ENCODE data around the gene DST. TPM values are rescaled to one million over a fixed set of nuclear protein-coding genes. Genes with fewer than 3 reads are reported as not detected.

DST gene
- total RNA-seq, 4 donors from 2014 or later, result 189 to 276 (median 219) TPM

DNA sequence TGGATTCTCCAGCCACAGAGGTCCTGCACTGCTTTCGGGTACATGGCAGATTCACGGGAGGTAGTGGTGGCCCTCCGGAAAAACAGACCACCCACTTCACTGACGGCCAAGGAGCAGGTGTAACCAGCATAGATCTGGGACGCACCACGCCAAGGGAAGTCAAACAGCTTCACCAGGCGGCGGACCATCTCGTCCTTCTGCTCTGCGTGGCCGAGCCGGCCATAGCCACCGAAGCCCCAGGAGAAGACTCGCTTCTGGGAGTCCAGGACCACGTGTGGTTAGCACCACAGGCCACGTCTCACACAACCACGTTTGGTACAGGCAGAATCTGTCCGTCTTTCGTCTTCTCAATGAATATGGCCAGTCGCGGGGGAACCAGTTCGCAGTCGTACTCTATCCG is 210.5 kb downstream of the DST start:
- TF ChIP-seq, protein P1, sequence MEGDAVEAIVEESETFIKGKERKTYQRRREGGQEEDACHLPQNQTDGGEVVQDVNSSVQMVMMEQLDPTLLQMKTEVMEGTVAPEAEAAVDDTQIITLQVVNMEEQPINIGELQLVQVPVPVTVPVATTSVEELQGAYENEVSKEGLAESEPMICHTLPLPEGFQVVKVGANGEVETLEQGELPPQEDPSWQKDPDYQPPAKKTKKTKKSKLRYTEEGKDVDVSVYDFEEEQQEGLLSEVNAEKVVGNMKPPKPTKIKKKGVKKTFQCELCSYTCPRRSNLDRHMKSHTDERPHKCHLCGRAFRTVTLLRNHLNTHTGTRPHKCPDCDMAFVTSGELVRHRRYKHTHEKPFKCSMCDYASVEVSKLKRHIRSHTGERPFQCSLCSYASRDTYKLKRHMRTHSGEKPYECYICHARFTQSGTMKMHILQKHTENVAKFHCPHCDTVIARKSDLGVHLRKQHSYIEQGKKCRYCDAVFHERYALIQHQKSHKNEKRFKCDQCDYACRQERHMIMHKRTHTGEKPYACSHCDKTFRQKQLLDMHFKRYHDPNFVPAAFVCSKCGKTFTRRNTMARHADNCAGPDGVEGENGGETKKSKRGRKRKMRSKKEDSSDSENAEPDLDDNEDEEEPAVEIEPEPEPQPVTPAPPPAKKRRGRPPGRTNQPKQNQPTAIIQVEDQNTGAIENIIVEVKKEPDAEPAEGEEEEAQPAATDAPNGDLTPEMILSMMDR (IDR thresholded peaks at IDR 0.05; ENCODE audit: low read depth), result no peak

DNA sequence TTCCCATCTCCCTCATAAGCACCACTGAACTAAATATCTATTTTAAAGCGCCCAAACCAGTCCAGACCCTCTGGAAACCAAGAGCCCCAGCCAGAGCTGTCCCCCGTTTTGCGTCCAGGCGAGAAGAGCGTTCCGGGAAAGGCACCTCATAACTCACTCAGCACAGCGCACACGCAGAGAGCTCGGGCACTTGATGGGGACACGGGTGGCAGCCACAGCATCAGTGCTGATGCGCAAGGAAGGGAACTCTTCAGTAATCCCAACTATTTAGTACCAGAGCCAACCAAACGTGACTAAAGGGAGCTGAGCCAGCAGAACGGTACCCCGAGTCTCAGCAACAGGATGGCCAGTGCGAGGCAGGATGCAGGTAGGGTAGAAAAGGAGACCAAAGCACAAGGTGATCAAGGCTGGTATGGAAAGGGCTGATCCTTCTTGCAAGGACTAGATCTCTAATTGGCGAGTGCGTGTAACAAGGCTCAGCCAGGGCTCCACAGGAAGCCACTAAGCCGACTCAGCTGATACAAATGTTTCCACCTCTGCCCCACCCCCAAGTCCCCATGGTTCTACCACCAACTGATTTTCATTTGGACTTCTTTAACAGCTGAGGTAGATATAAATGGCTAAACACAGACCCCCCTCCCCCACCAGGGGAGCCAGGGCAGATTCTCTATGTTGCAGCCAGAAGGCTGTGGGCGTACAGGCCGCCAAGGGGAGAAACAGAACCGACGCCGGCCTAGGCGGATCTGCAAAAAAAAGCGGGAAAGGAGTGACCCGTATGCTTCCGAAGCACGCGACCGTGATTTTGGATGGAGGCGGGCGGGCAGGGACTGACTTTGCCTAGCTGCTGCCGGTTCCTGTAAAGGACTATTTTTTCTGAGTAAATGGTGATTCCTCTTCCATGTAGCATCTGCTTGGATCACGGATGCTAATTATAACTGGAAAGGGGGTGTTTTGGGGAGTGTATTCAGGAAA is 211.8 kb downstream of the DST start:
- TF ChIP-seq, protein P1 (IDR thresholded peaks at IDR 0.05; ENCODE audit: low read depth), result no peak

DNA sequence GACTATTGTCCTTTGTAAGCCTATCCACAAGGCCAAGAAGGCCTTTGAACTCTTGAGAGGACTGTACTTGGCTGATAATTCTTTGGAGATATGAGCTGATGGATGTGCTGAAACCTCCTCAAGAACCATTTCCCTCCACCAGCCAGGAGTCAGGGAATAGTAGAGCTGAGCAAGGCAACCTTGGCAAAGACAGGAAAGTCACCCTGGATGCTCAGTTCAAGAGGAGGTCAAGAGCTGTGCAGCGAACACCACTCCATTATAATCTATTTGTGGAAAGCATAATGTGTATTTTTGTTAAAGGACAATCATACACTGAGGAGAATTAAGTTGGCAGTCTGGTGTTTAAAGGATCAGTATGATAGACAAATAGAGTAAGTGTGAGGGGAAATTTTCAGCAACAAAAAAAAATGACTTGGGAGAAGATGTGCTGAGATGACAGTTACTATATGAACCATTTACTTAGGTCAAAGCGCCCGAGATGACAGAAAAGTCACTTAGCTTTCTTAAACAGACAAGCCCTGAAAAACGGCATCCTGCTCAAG is 218.1 kb downstream of the DST start:
- TF ChIP-seq, protein P1 (IDR thresholded peaks at IDR 0.05; ENCODE audit: low read depth), result no peak

DNA sequence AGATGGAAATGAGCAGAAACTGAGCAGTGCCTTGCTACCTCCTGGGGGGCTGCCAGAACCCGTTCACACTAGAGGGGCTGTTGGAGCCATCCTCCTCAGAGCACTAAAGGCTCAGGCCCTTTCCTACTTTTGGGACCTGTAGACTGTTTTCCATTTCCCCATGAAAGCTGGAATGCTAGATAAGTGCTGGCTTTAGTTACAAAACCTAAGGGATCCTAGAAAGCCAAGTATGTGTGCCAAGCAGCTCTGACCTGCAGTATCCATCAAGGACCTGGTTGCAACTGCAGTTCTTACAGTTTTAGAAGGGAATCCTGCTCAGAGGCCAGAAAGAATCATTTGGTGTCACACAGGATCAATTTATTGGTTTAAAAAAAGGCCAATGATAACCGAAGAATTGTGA is 218.6 kb downstream of the DST start:
- TF ChIP-seq, protein P1 (IDR thresholded peaks at IDR 0.05; ENCODE audit: low read depth), result no peak

DNA sequence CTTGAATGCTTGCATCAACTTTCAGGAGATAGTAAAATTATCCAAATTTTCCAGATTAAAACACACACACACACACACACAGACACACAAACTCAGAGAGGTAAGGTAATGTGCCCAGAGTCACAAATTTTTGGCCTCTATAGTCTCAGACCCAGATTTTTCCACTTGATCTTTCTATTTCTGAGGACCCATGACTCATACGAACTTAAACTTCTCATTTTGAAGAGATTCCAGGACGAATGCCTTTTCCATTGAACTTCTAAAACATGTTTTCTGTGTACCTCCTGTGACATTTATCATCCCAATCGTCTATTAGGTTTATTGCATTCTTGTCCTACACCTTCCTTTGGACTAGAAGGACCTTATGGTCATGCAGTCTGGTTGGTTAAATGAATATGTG is 222.4 kb downstream of the DST start:
- TF ChIP-seq, protein P1 (IDR thresholded peaks at IDR 0.05; ENCODE audit: low read depth), result no peak

DNA sequence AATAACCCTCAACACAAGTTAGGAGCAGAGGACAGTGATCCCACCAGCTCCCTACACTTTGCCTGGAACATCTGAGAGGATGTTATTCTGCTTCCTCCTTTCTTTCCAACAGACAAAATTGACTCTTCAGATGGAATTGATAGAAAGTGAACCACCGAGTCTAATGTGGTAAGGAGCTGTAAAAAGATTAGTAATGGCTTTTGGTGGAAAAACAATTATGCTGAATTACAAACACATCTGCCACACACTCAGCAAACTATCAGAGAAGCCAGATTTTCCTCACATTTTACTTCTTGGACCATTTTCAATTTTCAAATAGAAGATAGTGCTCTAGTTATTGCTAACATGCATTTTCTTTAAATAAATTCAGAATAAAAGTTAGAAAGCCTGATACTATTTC is 223.5 kb downstream of the DST start:
- TF ChIP-seq, protein P1 (IDR thresholded peaks at IDR 0.05; ENCODE audit: low read depth), result no peak

DNA sequence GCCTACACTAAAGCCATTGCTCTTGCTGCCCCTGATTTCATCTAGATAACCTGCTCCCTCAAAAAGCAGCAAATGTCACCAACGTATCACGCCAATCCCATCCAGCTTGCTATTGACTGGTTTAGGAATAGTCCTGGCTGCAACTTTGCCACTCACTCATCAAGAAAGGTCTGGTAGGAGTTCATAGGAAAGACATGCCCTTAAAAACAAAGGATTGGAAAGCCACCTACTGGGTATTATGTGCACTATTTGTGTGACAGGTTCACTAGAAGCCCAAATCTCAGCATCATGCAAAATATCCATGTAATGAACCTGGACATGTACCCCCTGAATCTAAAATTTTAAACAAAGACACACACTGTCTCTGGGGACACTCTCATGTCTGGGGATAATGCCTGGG is 224.9 kb downstream of the DST start:
- TF ChIP-seq, protein P1 (IDR thresholded peaks at IDR 0.05; ENCODE audit: low read depth), result no peak

Data from subcutaneous adipose tissue (tissue), 4 donors.